Trophoblast cell (in vitro differentiated cells and primary cell): ENCODE results near the gene OR5L1.

Experiments used
- DNase-seq, 2 donors: peaks; one replicate each; pipeline ENCODE4 v3.0.0-alpha.2; 2016
- H2AFZ ChIP-seq: 2 replicates; pipeline ENCODE4 v1.6.1; 2013; ENCODE audit warnings: low read length, moderate library complexity, mild to moderate bottlenecking; ENCODE audit not compliant: insufficient read depth, poor library complexity
- H2AK5ac ChIP-seq: 2 replicates; pipeline ENCODE4 v1.6.1; 2013; ENCODE audit warnings: mild to moderate bottlenecking, low read length
- H2BK120ac ChIP-seq: 2 replicates; pipeline ENCODE4 v1.6.1; 2013; ENCODE audit warnings: low read length, mild to moderate bottlenecking, moderate library complexity; ENCODE audit not compliant: insufficient read depth, poor library complexity
- H2BK12ac ChIP-seq: 2 replicates; pipeline ENCODE4 v1.6.1; 2013; ENCODE audit warnings: mild to moderate bottlenecking, low read length, moderate library complexity
- H2BK5ac ChIP-seq: 2 replicates; pipeline ENCODE4 v1.6.1; 2013; ENCODE audit warnings: low read length, low read depth, moderate library complexity, mild to moderate bottlenecking; ENCODE audit not compliant: poor library complexity
- H3K14ac ChIP-seq: 2 replicates; pipeline ENCODE4 v1.6.1; 2013; ENCODE audit warnings: mild to moderate bottlenecking, low read length
- H3K18ac ChIP-seq: 2 replicates; pipeline ENCODE4 v1.6.1; 2013; ENCODE audit warnings: mild to moderate bottlenecking, low read length
- H3K23ac ChIP-seq: 2 replicates; pipeline ENCODE4 v1.6.1; 2013; ENCODE audit warnings: low read length
- H3K27ac ChIP-seq: 2 replicates; pipeline ENCODE4 v1.5.1; 2013; ENCODE audit warnings: low read depth, mild to moderate bottlenecking, inconsistent platforms, low read length, moderate library complexity
- H3K27me3 ChIP-seq: 2 replicates; pipeline ENCODE4 v1.6.1; 2013; ENCODE audit warnings: inconsistent platforms, mild to moderate bottlenecking, low read length, moderate library complexity; ENCODE audit not compliant: insufficient read depth
- H3K36me3 ChIP-seq, 2 experiments: 1 replicate in 1 of 2; 2 replicates in 1 of 2; pipeline ENCODE4 v1.6.1; 2013; ENCODE audit warnings: low read length in 2 of 2, mild to moderate bottlenecking in 2 of 2, moderate library complexity in 1 of 2; ENCODE audit not compliant: insufficient read depth in 2 of 2, control insufficient read depth in 1 of 2
- H3K4ac ChIP-seq: 2 replicates; pipeline ENCODE4 v1.6.1; 2013; ENCODE audit warnings: low read depth, mild to moderate bottlenecking, low read length, moderate library complexity
- H3K4me1 ChIP-seq, 2 experiments: 1 replicate in 1 of 2; 2 replicates in 1 of 2; pipeline ENCODE4 v1.6.1; 2013; ENCODE audit warnings: low read length in 2 of 2, mild to moderate bottlenecking in 2 of 2, moderate library complexity in 1 of 2; ENCODE audit not compliant: insufficient read depth in 2 of 2, control insufficient read depth in 1 of 2
- H3K4me2 ChIP-seq: 2 replicates; pipeline ENCODE4 v1.6.1; 2013; ENCODE audit warnings: inconsistent platforms, mild to moderate bottlenecking, low read length, moderate library complexity
- H3K4me3 ChIP-seq: 2 replicates; pipeline ENCODE4 v1.5.1; 2013; ENCODE audit warnings: mild to moderate bottlenecking, low read depth, low read length, inconsistent platforms
- H3K79me1 ChIP-seq: one replicate; pipeline ENCODE4 v1.6.1; 2013; ENCODE audit warnings: low read length
- H3K79me2 ChIP-seq: 2 replicates; pipeline ENCODE4 v1.6.1; 2013; ENCODE audit warnings: low read length, mild to moderate bottlenecking; ENCODE audit not compliant: control insufficient read depth, insufficient read depth, poor library complexity
- H3K9ac ChIP-seq: 2 replicates; pipeline ENCODE4 v1.6.1; 2013; ENCODE audit warnings: mild to moderate bottlenecking, low read length
- H3K9me3 ChIP-seq: 2 replicates; pipeline ENCODE4 v1.6.1; 2013; ENCODE audit warnings: low read depth, mild to moderate bottlenecking, control low read depth, inconsistent platforms, low read length; ENCODE audit not compliant: insufficient read depth
- H4K12ac ChIP-seq: 2 replicates; pipeline ENCODE4 v1.6.1; 2013; ENCODE audit warnings: low read depth, mild to moderate bottlenecking, low read length, moderate library complexity
- H4K8ac ChIP-seq: 2 replicates; pipeline ENCODE4 v1.6.1; 2013; ENCODE audit warnings: low read depth, mild to moderate bottlenecking, low read length, moderate library complexity
- H4K91ac ChIP-seq: one replicate; pipeline ENCODE4 v1.6.1; 2013; ENCODE audit warnings: low read depth, mild to moderate bottlenecking, low read length, moderate library complexity
- WGBS: extraction: QIAGEN DNeasy Blood & Tissue Kit; methylation state at CpG from one replicate; pipeline ENCODE4 v1.1.7; 2013; ENCODE audit warnings: missing lambda C conversion rate; ENCODE audit not compliant: insufficient read length, insufficient coverage; ENCODE audit errors: extremely low coverage; 5-methylcytosine and 5-hydroxymethylcytosine counted together

Gene OR5L1

DNA sequence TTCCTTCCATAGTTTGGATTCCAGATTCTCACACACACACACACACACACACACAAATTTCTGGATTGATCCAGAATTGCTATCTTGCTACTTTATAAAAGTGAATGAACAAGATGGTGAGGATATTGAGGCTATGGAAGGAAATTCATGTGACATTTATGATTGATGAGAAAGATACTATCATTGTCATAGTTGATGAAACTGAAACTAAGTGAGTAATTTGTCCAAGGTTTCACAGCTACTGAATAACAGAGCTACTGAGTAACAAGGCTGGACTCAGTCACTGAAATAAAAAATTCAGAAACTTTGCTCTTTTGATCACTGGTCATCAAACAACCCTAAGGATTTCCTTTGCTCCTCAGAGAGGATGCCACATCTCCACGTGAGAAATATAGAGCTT lies 43.5 kb downstream of the OR5L1 start:
- Histone ChIP-seq H2BK5ac (no peak overlapping the region), H3K14ac (no peak overlapping the region), H2AFZ (no peak overlapping the region), H2BK120ac (no peak overlapping the region), H3K9me3 (peaks cover 3% of the 10 kb centered on the region), H3K4me1 (no peaks in the 10 kb centered on the region), H3K4me2 (no peak overlapping the region), H3K27ac (no peak overlapping the region), H3K23ac (no peak overlapping the region), H2BK12ac (no peak overlapping the region), H3K36me3 (no peaks in the 10 kb centered on the region), H3K79me2 (no peaks in the 10 kb centered on the region), H3K18ac (no peak overlapping the region), H3K79me1 (no peaks in the 10 kb centered on the region), H2AK5ac (no peak overlapping the region), H4K12ac (no peak overlapping the region), H3K27me3 (no peaks in the 10 kb centered on the region), H4K91ac (no peak overlapping the region), H3K4ac (no peak overlapping the region), H4K8ac (no peak overlapping the region), H3K4me3 (no peak overlapping the region), H3K9ac (no peak overlapping the region)
- no CpG with 5 or more reads among the region's 1 CpG for whole genome bisulfite sequencing
- no peak for DNase-seq
